CD4-positive, alpha-beta T cell treated with Interferon alpha-2 for 1 hour (primary cell): ENCODE measurements around the gene ADH7.
A peak's percentile ranks its signal among the peaks of the same experiment; 100 is the strongest.
"Not testable (repeated sequence)": the region's sequence is repeated elsewhere in the genome, so short reads cannot be mapped to it uniquely, and the experiment has no call there.

Experiments
- DNase-seq, 2 donors: peaks; one replicate each; pipeline ENCODE4 v3.0.0-alpha.2; 2020 to 2022

Gene ADH7

DNA sequence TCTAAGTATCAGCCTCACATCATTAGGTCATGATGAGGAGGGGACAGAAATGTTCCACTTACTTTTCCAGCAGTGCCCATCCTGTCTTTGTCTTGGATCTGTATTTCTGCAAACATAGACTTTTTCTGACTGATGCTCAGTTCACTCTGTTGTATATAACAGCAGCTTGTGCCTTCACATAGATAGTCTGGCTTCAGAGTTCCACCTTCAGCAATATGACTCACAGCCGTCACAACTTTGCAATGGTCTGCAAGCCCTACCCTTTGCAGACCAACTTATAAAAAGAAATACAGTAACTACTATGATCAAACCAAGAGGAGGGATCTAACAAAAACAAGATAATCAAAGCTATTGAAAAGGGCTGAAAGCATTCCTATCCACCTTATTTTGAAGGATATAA lies at the start of gene ADH7:
TSS of gene ADH7 (minus strand) at position 189 of the 400 bp plus-strand sequence. CDS start at position 80, 109 bp downstream.
- no peak for DNase-seq

DNA sequence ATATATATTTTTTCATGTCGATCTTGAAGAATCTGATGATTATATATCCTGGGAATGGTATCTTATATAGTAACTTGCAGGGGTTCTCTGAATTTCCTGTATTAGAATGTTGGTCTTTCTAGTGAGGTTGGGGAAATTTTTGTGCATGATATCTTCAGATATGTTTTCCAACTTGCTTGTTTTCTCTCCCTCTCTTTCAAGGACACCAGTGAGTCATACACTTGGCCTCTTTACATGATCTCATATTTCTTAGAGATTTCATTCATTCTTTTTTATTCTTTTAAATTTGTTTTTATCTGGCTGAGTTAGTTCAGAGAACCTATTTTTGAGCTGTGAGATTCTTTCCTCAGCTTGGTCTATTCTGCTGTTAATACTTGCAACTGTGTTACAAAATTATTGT lies 48.5 kb upstream of the ADH7 start:
- no peak for DNase-seq

DNA sequence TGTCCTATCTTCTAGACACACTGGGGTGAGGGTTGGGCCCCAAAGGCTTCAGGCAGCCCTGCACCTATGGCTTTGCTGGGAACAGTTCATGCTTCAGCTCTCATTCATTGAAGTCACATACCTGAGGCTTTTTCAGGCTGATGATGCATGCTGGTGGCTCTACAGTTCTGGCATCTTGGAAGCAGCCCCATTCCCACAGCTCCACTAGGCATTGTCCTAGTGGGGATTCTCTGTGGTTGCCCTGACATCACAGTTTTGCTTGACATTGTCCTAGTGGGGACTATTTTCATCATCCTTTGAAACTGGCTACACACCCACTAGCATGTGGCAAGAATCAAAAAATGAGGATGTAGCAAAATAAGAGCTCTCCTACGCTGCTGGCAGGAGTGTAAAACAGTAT lies 38.0 kb upstream of the ADH7 start:
- DNase-seq: no peak

DNA sequence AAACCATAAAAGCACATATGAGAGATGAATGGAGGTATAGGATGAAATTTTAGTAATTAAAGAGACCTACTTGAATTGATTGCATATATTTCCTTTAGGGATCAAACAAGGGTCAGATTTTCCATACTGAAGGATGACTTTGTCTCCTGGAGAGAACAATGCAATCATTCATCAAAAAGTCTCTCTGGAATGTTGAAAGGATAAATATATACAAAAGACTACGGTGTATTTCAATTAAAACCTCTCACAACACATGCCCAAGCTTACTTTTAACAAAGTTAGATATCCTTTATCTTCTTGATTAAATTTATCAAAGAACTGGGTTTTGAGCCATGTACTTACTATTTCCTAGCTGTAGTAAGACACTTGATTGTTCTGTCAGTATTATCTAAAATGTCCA lies 36.8 kb upstream of the ADH7 start:
- no peak for DNase-seq

DNA sequence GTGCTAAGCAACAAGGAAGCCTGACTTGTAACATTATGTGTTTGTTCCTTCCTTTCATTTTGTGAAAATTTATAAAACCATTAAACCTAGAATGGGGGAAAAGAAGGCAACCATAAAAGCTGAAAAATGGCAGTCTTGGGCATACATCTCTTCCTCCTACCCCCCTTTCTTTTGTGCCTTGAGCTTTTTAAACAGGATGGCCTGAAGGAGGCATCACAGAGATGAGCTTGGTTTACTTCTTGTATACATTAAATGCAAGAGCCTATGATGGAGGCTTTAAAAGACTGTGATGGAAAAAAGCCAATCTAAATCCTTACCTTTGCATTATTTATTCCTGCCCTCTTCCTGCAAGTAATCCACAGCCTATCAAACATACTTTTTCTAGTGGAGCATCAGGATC lies 36.2 kb upstream of the ADH7 start:
- DNase-seq: no peak

DNA sequence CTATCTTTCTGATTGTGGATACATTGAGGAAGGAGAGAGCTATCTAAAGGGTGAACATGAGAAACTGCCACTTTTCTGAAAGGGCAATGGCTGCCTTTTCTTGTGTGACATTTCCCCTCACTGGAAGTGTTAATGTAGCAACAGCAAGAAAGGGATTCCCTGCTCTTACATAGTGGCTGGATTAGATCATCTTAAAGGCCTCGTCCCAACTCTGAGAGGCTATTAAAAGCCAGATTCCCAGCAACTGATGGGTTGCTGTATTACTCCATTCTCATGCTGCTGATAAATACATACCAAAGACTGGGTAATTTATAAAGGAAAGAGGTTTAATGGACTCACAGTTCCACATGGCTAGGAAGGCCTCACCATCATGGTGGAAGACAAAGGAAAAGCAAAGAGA lies 33.7 kb upstream of the ADH7 start:
- no peak for DNase-seq

DNA sequence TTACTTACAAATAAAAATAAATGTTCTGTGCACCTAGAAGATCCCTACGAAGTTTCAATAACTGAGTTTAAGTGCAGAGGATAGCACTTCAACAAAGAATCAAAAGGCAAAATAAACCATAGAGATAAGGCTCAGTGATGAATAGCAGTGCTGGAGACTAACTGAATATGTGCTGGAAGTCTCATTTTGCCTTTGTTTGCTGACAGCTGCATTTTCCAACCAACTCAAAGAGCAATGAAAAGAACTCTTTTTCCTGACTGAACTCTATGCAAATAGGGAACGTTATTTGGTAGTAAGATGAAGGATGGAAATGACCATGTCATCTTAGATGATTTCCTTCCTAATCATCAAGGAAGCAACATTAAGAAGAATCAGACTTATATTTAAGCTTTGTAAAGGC lies 32.7 kb upstream of the ADH7 start:
- DNase-seq: no peak

DNA sequence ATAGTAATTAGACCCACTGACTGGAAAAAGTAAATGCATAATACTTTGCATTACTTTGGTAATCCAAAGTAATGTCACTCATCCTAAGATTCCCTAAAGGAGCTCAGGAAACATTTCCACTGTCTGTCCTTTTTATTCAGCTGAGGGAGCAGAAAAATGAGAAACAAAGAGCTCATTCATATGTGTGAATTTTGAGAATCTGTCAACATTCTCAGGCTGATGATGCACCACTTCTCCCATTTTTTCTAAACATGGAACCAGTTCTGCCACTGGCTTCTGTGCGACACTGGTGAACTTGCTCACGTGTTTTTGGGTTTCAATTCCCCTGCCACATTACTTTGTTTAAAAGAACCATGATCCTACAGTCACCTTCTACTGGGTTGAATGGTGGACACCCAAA lies 28.4 kb upstream of the ADH7 start:
- no peak for DNase-seq

DNA sequence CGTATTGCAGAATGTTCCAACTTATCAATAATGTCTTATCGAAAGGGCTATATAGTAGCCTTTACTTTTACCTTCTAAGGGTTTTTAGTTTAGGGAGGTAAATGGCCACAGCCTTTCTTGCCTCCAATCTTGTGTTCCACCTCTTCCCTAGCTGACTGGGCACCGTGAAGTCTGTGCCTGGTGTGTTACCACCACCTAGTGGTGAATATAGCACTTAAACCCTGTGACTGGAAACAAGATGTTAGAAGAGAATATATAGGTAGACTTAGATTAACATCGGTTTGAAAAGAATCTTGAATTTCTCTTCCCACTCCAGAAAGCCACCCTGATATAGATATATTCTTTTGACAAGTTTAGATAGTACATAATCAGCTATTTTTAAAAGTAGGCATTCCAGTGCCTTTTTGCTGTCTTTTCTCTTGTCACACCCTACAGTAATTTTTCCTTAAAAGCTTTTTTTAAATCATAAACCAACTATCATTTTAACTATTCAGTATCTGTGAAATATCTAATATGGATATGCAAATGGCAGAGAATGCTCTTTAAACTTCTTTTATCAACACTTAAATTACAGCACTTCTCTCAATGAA lies 27.8 kb upstream of the ADH7 start:
- DNase-seq: peak; percentile 19 to 59

DNA sequence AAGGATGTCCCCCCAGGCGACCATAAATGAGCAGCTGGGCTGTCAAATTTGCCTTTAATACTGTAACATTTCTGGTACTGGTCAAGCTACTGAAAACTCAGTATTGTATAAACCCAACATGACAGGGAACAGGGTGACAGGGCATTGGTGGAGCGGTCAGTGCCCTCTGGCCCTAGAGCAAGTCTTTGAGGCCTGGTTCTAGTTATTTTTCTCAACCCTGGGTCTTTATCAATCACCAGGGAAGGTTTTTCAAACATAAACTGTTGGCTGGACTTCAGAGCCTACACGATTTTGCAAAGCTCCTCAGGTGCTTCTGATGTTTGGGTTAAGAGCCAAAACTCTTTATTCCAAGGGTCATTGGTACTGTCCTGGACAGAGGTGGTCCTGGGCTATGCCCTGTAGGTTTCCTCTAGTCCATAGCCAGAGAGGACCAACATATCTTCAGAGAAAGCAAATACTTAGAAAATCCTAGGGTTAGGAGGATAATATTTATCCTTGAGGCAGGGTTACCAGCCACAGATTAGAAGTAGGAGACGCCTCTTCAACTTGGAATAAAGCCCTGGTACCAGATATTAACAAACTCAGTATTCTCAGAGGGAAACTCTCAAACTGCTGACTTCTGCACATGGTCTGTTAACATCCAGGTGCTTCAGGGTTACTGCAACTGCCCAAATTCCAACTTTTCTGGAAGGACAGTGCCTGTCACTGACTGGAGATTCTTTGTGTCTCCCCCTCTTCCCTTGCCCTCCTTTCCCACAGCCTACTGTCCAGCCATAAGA lies 26.7 kb upstream of the ADH7 start:
- DNase-seq: no peak

DNA sequence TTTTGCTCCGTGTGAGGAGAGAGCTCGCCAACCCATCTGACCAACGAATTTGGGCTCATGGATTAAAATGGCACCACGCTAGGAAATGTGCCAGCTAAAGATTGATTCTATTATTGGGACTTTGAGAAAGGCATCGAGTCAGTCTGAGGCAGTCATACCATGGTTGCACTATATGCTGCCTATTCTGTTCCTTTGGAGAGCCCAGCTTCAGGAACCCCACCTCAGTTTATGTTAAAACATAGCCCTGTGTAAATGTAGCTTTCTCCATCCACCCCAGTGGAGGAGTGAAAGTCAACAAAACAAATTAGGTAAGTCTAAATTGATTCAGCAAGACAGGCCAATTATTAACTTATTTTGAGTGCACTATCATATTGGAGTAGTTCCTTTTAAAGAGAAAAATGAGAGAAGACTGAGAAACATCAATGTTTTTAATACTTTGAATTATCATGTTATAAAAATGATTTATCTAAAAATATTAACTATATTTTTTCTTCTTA lies 24.5 kb upstream of the ADH7 start:
- no peak for DNase-seq

DNA sequence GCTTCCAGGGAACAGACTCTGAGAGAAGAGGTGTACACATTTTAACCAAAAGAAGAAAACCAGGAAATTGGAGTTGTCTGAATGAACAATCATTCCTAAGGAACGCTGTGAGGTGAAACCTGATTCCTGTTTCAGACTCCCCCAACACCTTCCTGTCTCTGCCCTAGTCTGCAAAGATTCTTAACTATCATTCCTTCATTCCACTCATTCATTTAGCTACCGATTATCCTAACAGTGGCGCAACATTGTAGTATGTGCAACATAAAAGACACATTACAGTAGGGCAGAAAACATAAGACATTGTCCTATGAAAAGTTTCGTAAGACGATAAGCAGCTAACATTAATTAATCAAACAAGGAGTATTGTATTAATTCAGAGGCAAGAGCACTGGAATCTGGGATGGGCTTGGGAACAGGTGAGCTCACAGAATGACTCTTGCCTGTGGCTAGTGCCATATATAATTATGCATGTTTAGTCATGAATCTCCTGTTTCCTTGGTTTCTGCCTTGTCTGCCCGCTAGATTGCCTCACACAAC lies 23.8 kb upstream of the ADH7 start:
- no peak for DNase-seq

DNA sequence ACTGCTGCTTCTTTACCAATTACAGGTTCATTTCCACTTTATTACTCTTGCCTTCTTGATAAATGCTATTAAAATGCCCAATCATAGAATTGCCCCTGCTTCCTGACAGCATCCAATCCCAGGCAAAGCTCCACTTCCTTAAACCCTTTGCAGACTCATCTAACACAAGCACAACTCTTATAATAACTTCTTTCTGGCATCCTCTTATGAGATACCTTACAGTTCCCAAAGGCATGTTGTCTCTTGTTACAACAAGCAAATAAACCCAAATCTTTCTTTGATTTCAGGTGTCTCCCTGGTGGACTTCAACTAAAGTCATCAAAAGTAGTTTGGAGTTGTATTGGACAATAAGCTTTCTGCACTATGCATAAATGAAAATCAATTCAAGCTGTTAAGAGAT lies 22.5 kb upstream of the ADH7 start:
- no peak for DNase-seq

DNA sequence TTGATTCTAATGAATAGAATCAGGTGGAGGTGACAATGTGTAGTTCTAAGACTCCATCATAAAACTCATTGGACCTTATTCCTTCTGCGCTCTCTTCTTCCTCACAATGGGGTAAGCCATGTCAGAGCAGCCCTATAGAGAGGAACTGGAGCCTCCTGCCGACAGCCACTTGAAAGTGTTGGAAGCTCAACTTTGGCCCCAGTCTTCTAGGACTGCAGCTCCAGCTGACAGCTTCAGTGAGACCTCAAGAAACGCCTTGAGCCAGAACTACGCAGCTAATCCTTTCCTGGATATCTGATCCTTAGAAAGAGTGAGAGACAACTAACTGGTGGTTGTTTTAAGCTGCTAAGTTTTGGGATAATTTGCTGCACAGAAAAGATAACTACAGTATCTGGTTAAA lies 22.1 kb upstream of the ADH7 start:
- DNase-seq: no peak

DNA sequence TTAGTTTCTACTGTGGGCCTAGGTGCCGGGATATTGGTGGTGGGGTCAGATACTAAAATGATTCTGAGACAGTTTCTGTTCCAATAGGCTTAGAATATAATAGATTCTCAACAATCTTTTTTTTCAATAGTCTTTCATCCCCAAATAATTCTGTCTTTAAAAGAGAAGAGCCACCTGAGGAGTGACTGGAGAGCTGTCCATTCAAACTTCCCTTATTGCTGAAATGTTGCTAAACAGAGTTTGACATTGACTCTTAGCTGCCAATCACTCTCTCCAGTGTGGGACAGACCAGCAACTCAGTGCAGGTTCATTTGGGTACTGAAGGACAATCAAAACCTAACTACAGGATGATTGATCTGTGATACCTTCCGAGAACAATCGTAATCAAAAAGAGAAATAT lies 12.4 kb upstream of the ADH7 start:
- DNase-seq: no peak

DNA sequence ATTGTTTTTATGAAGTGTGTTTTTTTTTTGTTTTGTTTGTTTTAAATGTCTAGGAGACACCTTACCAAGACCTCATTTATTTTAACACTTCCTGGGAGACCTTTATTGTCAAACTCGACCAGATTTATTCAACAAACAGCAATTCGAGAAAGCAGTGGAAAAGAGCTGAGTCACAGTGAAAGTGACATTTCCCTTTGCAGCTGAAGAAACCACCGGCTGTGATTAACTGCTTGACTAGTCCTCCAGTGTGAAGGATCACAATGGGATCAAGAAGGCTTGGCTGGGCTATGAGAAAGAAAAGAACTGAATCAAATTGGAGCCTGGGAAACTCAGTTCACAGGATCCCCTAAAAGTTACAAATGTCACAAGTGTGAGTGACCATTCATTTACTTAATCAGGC lies 11.9 kb upstream of the ADH7 start:
- DNase-seq: no peak

DNA sequence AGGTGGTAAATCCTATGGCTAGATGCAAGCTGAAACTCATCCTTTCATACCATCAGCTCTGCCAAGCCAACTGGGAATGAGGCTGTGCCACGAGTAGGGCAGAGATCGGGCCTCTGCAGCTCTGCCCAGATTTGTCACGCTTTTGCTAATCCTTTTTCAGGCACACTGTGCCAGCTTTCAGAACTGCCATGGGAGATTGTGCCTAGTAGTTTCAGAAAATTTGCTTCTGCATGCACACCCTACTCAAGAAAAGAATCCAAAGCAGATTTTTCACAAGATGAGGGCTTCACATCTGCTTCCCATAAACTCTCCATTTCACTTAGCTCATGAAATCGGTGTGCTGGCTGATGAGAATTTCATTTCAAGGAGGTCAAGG lies 3.3 kb upstream of the ADH7 start:
- no peak for DNase-seq

DNA sequence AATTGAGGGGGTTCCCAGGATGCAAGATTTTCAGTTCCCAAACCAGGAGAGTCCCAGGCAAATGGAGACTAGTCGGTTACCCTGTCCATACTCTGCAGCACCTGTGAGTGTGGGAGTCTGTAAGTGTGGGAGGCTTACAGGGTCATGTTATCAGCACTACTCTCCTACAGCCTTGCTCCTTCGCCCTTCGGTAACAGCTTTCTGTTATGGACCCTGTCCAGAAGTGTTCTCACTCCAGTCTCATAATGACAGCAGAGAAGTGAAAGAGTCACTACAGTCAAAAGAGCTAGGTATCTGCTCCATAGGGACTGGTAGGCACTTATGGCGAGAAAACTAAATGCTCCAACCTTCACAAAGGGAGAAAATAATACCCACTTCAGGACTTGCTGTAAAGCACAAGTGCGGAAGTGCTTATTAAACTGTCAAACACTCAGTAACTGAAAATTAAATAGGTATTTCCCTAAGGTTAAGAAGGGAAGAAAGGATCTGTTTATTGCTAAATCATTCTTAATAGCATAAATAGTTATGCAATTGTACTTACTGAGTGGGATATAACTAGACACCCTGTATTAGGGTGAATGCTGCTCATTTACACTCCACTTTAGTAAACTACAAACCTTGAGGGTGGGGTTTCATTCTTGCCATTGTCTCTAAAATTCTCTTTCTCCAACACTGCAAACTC lies 2.7 kb upstream of the ADH7 start:
- DNase-seq: no peak

DNA sequence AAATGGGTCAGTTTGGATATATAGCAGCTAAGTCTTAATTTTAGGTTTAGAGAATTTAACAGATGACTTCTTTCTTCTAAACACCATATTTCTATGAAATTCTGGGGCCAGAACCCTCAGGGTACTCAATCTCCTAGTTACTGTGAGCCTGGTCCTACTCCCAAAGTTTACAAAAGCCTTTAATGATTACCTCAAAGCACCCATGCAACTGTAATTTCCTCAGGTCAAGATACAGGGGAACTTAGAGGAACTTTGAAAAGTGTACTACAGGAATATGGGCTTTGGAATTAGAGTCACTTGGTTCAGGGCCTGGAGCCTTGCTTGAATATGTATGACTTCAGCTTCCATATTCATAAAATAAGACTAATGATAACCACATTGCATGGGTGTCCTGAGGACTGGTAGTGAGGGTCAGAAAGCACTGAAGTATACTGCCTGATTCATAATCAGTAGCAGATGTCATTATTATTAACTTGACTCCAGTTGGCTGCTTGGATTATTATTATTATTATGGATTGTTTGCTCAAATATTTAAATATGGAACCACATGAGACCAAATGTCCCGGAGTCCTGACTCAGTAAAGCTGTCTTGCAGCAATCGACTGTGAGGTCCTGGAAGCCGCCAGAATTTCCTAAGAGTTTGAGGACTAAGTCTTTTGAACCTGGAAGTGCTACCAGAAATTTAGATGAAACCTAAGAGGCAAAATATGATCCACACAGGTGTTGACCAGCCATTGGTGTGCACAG lies 2.0 kb upstream of the ADH7 start:
- no peak for DNase-seq

DNA sequence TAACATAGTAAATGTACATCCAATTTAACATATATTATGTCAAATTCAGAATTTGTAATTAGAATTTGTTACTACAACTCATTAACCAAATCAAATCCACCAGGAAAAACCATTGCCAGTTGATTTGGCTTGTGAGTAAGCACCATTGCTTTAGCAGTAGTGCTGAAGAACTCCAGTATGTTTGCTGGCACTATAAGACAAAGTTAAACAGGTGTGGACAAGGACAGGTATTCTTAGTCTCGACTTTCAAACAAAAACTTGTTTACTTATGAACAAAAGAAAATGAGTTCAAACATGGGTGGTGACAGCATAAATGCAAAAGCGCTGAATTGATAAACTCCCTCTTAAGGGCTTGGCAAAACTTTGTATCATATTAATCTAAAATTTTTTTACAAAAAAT lies 1.3 kb upstream of the ADH7 start:
- DNase-seq: no peak

DNA sequence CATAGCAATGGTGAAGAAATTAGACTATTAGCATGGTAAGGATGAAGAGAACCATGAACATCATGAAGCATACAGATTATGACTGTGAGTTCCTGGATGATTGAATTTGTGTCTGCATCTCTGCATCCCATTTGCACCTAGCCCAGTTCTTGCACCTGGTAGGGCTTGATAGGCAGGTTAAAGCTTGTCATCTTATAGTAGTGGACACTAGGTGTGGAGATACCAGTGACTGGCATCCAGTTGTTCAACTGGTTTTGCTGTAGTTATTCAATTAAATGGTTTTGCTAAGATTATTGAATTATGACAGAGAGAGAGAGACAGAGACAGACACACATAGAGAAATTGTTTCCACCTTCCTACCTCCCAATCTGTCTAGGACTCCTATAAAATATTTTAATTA lies 5.0 kb downstream of the ADH7 start:
- no peak for DNase-seq

DNA sequence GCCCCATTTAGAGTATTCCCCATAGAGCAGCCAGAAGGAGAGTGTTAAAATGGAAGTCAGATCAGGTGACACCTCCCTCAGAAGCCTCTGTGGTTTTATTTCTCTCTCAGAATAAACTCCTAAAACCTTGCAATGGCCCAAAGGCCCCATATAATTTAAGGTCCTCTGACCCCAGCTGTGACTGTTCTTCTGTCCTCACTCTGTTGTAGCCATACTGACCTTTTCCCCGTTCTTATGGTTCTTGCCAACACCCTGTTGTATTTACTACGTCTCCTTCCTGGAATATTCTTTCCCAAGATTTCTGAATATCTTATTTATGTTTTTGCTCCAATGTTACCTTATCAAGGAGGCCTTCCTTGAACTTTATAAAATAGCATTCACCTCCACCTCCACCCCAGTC lies 18.0 kb downstream of the ADH7 start:
- DNase-seq: no peak

DNA sequence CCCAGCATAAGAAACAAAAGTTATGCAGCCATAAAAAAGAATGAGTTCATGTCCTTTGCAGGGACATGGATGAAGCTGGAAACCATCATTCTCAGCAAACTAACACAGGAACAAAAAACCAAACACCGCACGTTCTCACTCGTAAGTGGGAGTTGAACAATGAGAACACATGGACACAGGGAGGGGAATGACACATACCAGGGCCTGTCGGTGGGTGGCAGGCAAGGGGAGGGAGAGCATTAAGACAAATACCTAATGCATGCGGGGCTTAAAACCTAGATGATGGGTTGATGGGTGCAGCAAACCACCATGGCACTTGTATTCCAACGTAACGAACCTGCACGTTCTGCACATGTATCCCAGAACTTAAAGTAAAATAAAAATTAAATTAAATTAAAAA lies 19.4 kb downstream of the ADH7 start:
- not testable (repeated sequence) for DNase-seq
